GM12873 (cell line): ENCODE measurements around the gene MINDY4.

ENCODE experiments used
- CTCF ChIP-seq: IDR thresholded peaks from 2 replicates; pipeline ENCODE4 v1.5.1; 2012; ENCODE audit warnings: low read depth, mild to moderate bottlenecking, moderate library complexity, low read length, control low read depth; ENCODE audit not compliant: insufficient read depth; ENCODE audit errors: missing control alignments

The MINDY4 gene

GRCh38 chr7:30841025-30841735, 70.0 kb downstream of the MINDY4 start:
- no peak for TF ChIP-seq CTCF

GRCh38 chr7:30841801-30842541, 70.8 kb downstream of the MINDY4 start:
- no peak for TF ChIP-seq CTCF

- TF ChIP-seq CTCF, result no peak
Observed at GRCh38 chr7:30842542-30843451, 71.6 kb downstream of the MINDY4 start.

GRCh38 chr7:30843741-30844482, 72.7 kb downstream of the MINDY4 start:
- no peak for TF ChIP-seq CTCF

- TF ChIP-seq CTCF, result no peak
Observed at GRCh38 chr7:30844483-30844874, 73.3 kb downstream of the MINDY4 start.

- no peak for TF ChIP-seq CTCF
Observed at GRCh38 chr7:30844916-30845315, 73.7 kb downstream of the MINDY4 start.
